Trophoblast cell (in vitro differentiated cells and primary cell): Measurements from ENCODE around the gene SBF2.

Experiments
- DNase-seq, 2 donors: peaks; one replicate each; pipeline ENCODE4 v3.0.0-alpha.2; 2016
- H2AFZ ChIP-seq: 2 replicates; pipeline ENCODE4 v1.6.1; 2013; ENCODE audit warnings: low read length, moderate library complexity, mild to moderate bottlenecking; ENCODE audit not compliant: insufficient read depth, poor library complexity
- H2AK5ac ChIP-seq: 2 replicates; pipeline ENCODE4 v1.6.1; 2013; ENCODE audit warnings: mild to moderate bottlenecking, low read length
- H2BK120ac ChIP-seq: 2 replicates; pipeline ENCODE4 v1.6.1; 2013; ENCODE audit warnings: low read length, mild to moderate bottlenecking, moderate library complexity; ENCODE audit not compliant: insufficient read depth, poor library complexity
- H2BK12ac ChIP-seq: 2 replicates; pipeline ENCODE4 v1.6.1; 2013; ENCODE audit warnings: mild to moderate bottlenecking, low read length, moderate library complexity
- H2BK5ac ChIP-seq: 2 replicates; pipeline ENCODE4 v1.6.1; 2013; ENCODE audit warnings: low read length, low read depth, moderate library complexity, mild to moderate bottlenecking; ENCODE audit not compliant: poor library complexity
- H3K14ac ChIP-seq: 2 replicates; pipeline ENCODE4 v1.6.1; 2013; ENCODE audit warnings: mild to moderate bottlenecking, low read length
- H3K18ac ChIP-seq: 2 replicates; pipeline ENCODE4 v1.6.1; 2013; ENCODE audit warnings: mild to moderate bottlenecking, low read length
- H3K23ac ChIP-seq: 2 replicates; pipeline ENCODE4 v1.6.1; 2013; ENCODE audit warnings: low read length
- H3K27ac ChIP-seq: 2 replicates; pipeline ENCODE4 v1.5.1; 2013; ENCODE audit warnings: low read depth, mild to moderate bottlenecking, inconsistent platforms, low read length, moderate library complexity
- H3K27me3 ChIP-seq: 2 replicates; pipeline ENCODE4 v1.6.1; 2013; ENCODE audit warnings: inconsistent platforms, mild to moderate bottlenecking, low read length, moderate library complexity; ENCODE audit not compliant: insufficient read depth
- H3K36me3 ChIP-seq, 2 experiments: 1 replicate in 1 of 2; 2 replicates in 1 of 2; pipeline ENCODE4 v1.6.1; 2013; ENCODE audit warnings: low read length in 2 of 2, mild to moderate bottlenecking in 2 of 2, moderate library complexity in 1 of 2; ENCODE audit not compliant: insufficient read depth in 2 of 2, control insufficient read depth in 1 of 2
- H3K4ac ChIP-seq: 2 replicates; pipeline ENCODE4 v1.6.1; 2013; ENCODE audit warnings: low read depth, mild to moderate bottlenecking, low read length, moderate library complexity
- H3K4me1 ChIP-seq, 2 experiments: 1 replicate in 1 of 2; 2 replicates in 1 of 2; pipeline ENCODE4 v1.6.1; 2013; ENCODE audit warnings: low read length in 2 of 2, mild to moderate bottlenecking in 2 of 2, moderate library complexity in 1 of 2; ENCODE audit not compliant: insufficient read depth in 2 of 2, control insufficient read depth in 1 of 2
- H3K4me2 ChIP-seq: 2 replicates; pipeline ENCODE4 v1.6.1; 2013; ENCODE audit warnings: inconsistent platforms, mild to moderate bottlenecking, low read length, moderate library complexity
- H3K4me3 ChIP-seq: 2 replicates; pipeline ENCODE4 v1.5.1; 2013; ENCODE audit warnings: mild to moderate bottlenecking, low read depth, low read length, inconsistent platforms
- H3K79me1 ChIP-seq: one replicate; pipeline ENCODE4 v1.6.1; 2013; ENCODE audit warnings: low read length
- H3K79me2 ChIP-seq: 2 replicates; pipeline ENCODE4 v1.6.1; 2013; ENCODE audit warnings: low read length, mild to moderate bottlenecking; ENCODE audit not compliant: control insufficient read depth, insufficient read depth, poor library complexity
- H3K9ac ChIP-seq: 2 replicates; pipeline ENCODE4 v1.6.1; 2013; ENCODE audit warnings: mild to moderate bottlenecking, low read length
- H3K9me3 ChIP-seq: 2 replicates; pipeline ENCODE4 v1.6.1; 2013; ENCODE audit warnings: low read depth, mild to moderate bottlenecking, control low read depth, inconsistent platforms, low read length; ENCODE audit not compliant: insufficient read depth
- H4K12ac ChIP-seq: 2 replicates; pipeline ENCODE4 v1.6.1; 2013; ENCODE audit warnings: low read depth, mild to moderate bottlenecking, low read length, moderate library complexity
- H4K8ac ChIP-seq: 2 replicates; pipeline ENCODE4 v1.6.1; 2013; ENCODE audit warnings: low read depth, mild to moderate bottlenecking, low read length, moderate library complexity
- H4K91ac ChIP-seq: one replicate; pipeline ENCODE4 v1.6.1; 2013; ENCODE audit warnings: low read depth, mild to moderate bottlenecking, low read length, moderate library complexity
- WGBS: extraction: QIAGEN DNeasy Blood & Tissue Kit; methylation state at CpG from one replicate; pipeline ENCODE4 v1.1.7; 2013; ENCODE audit warnings: missing lambda C conversion rate; ENCODE audit not compliant: insufficient read length, insufficient coverage; ENCODE audit errors: extremely low coverage; 5-methylcytosine and 5-hydroxymethylcytosine counted together

Gene SBF2

DNA sequence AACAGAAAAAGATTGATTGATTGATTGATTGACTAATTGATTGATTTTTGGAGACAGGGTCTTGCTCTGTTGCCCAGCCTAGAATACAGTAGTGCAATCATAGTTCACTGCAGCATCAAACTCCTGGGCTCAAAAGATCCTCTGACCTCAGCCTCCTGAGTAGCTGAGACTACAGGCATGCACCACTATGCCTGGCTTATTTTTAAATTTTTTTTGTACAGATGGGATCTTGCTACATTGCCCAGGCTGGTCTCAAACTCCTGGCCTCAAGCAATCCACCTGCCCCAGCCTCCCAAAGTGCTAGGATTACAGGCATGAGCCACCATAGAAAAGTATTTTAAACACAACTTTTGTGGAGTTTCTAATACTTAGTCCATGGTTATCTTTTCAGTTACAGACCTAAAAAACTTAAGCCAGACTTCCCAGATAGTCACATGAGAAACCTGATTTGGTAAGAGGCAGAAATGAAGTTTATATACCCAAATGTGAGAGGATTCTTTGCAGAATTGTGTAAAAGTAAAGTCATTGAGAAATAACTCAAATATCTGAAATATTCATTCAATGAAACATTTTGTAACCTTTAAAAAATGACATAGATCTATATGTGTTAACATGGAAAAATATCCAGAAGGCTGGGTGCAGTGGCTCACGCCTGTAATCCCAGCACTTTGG, 443.7 kb downstream of the SBF2 start:
- H2BK12ac ChIP-seq: no peak overlapping the region
- no peaks in the 10 kb centered on the region for H3K79me2 ChIP-seq
- no peak overlapping the region for H4K8ac ChIP-seq
- no peak overlapping the region for H2AFZ ChIP-seq
- no peak overlapping the region for H2AK5ac ChIP-seq
- H3K23ac ChIP-seq: no peak overlapping the region
- no peak overlapping the region for H3K4ac ChIP-seq
- no peak overlapping the region for H2BK120ac ChIP-seq
- WGBS: no CpG with 5 or more reads among the region's 1 CpG
- H3K9ac ChIP-seq: no peak overlapping the region
- H3K4me1 ChIP-seq: peaks cover 0 to 2% of the 10 kb centered on the region in 2 experiments
- DNase-seq: peak; percentile 20 to 78
- H3K79me1 ChIP-seq: peaks cover 3% of the 10 kb centered on the region
- no peaks in the 10 kb centered on the region for H3K36me3 ChIP-seq
- H4K91ac ChIP-seq: no peak overlapping the region
- H3K14ac ChIP-seq: no peak overlapping the region
- no peak overlapping the region for H4K12ac ChIP-seq
- H3K27ac ChIP-seq: no peak overlapping the region
- H3K4me3 ChIP-seq: no peak overlapping the region
- no peak overlapping the region for H3K4me2 ChIP-seq
- no peaks in the 10 kb centered on the region for H3K9me3 ChIP-seq
- no peak overlapping the region for H3K18ac ChIP-seq
- no peaks in the 10 kb centered on the region for H3K27me3 ChIP-seq
- no peak overlapping the region for H2BK5ac ChIP-seq

DNA sequence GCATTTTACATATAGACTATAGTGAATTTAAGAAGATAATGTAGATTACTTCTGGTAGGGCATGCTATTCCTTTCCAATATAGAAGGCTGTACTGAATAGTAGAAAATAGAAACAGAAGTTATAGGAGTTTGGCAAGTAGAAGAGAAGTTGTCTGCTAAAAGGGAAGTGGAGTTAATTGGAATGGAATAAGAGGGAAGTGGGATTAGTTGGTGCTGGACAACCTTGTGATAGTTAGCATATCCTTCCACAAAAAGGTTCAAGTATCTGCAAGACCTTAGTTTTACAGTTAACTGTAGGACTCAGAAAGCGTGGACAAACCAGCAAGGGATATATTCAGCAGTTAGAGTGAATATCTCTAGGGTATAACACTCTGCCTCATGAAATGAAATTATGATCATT, 444.6 kb downstream of the SBF2 start:
- Histone ChIP-seq H3K27me3 (no peaks in the 10 kb centered on the region), H2BK5ac (no peak overlapping the region), H4K12ac (no peak overlapping the region), H3K4me3 (no peak overlapping the region), H3K14ac (no peak overlapping the region), H3K9me3 (no peaks in the 10 kb centered on the region), H2AK5ac (no peak overlapping the region), H3K18ac (no peak overlapping the region), H2BK120ac (no peak overlapping the region), H3K36me3 (no peaks in the 10 kb centered on the region), H3K4ac (no peak overlapping the region), H3K4me2 (no peak overlapping the region), H3K79me2 (no peaks in the 10 kb centered on the region), H4K91ac (no peak overlapping the region), H3K23ac (no peak overlapping the region), H3K79me1 (peaks cover 3% of the 10 kb centered on the region), H2AFZ (no peak overlapping the region), H3K4me1 (peaks cover 0 to 2% of the 10 kb centered on the region in 2 experiments), H2BK12ac (no peak overlapping the region), H4K8ac (no peak overlapping the region), H3K27ac (no peak overlapping the region), H3K9ac (no peak overlapping the region)
- DNase-seq: no peak
- no CpG with 5 or more reads among the region's 1 CpG for WGBS

DNA sequence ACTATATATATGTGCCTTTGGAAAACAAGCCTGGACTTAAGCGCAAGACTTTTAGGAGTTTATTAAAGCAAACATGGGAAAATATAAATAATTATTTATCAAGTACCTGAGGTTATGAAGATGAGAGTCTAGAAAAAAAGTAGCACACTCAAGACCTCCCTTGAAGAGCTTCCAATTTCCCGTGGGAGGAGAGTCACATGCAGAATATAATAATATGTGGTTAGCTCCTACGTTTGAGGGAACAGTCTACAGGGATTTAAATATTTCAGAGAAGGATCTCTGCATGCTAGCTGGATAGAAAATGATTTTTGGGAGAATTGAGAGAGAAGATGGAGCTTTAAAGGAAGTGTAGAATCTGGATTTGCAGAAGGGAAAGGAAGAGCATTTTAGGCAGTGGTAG, 446.4 kb downstream of the SBF2 start:
- Histone ChIP-seq H3K79me2 (no peaks in the 10 kb centered on the region), H3K18ac (no peak overlapping the region), H3K4me1 (peaks cover 0 to 2% of the 10 kb centered on the region in 2 experiments), H2BK120ac (no peak overlapping the region), H3K27ac (no peak overlapping the region), H2AFZ (no peak overlapping the region), H2AK5ac (no peak overlapping the region), H3K79me1 (peaks cover 3% of the 10 kb centered on the region), H3K4me3 (no peak overlapping the region), H3K4me2 (no peak overlapping the region), H4K91ac (no peak overlapping the region), H3K23ac (no peak overlapping the region), H3K27me3 (no peaks in the 10 kb centered on the region), H3K14ac (no peak overlapping the region), H3K4ac (no peak overlapping the region), H2BK12ac (no peak overlapping the region), H4K8ac (no peak overlapping the region), H4K12ac (no peak overlapping the region), H3K36me3 (no peaks in the 10 kb centered on the region), H3K9ac (no peak overlapping the region), H2BK5ac (no peak overlapping the region), H3K9me3 (no peaks in the 10 kb centered on the region)
- no CpG with 5 or more reads among the region's 3 CpGs for WGBS
- no peak for DNase-seq

DNA sequence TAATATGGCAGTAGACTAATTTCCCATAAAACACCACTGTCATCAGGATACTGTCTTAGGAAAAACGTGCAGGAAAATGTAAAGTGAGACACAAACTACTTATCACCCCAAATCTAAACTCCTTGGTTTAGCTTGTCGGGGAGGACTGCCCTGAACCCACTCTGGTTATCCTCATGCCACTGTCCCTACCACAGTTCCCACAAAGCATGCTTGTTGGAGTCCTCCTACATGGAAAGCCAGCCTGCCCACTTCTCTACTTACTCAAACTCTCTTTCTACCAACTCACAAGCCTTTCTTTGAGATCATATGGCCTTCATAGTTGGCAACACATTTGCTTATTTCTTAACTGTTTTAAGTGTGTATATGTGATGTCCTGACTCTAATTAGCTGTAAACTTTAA, 451.1 kb downstream of the SBF2 start:
- Histone ChIP-seq H3K4ac (no peak overlapping the region), H3K79me1 (no peaks in the 10 kb centered on the region), H3K36me3 (peaks cover 0 to 2% of the 10 kb centered on the region in 2 experiments), H3K4me3 (no peak overlapping the region), H4K91ac (no peak overlapping the region), H3K14ac (no peak overlapping the region), H2BK120ac (no peak overlapping the region), H4K8ac (no peak overlapping the region), H3K4me2 (no peak overlapping the region), H2BK5ac (no peak overlapping the region), H3K18ac (no peak overlapping the region), H3K23ac (no peak overlapping the region), H2AFZ (no peak overlapping the region), H3K9ac (no peak overlapping the region), H3K27me3 (no peaks in the 10 kb centered on the region), H3K9me3 (no peaks in the 10 kb centered on the region), H2BK12ac (no peak overlapping the region), H2AK5ac (no peak overlapping the region), H3K79me2 (no peaks in the 10 kb centered on the region), H4K12ac (no peak overlapping the region), H3K27ac (no peak overlapping the region), H3K4me1 (peaks cover 0 to 8% of the 10 kb centered on the region in 2 experiments)
- no peak for DNase-seq
- WGBS: no CpG with 5 or more reads among the region's 2 CpGs
